ENCODE measurements around the gene ZC3H12C.

The ZC3H12C gene

DNA sequence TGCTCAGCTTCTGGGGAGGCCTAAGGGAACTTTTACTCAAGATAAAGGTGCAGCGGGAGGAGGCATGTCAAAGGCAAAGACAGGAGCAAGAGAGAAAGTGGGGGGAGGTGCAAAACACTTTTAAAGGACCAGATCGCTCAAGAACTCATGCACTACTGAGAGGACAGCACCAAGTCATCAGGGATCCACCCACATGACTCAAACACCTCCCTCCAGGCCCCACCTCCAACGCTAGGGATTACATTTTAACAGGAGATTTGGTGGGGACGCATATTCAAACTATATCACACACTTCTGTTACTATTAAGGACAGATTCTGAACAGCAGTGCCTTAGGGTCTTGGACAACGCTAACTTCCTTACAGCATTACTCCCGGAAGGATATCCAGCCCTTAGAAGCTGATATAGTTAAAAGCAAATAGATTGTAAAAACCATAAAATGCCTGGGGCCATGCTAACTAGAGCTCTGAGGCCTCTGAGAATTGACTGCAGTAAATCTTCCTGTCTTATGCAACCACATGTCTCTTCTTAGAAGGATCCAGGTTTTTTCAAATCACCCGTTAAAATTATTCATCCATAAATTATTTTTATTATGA lies 16.7 kb upstream of the ZC3H12C start:
- DNase-seq (ENCODE audit: low spot score) = no peak

DNA sequence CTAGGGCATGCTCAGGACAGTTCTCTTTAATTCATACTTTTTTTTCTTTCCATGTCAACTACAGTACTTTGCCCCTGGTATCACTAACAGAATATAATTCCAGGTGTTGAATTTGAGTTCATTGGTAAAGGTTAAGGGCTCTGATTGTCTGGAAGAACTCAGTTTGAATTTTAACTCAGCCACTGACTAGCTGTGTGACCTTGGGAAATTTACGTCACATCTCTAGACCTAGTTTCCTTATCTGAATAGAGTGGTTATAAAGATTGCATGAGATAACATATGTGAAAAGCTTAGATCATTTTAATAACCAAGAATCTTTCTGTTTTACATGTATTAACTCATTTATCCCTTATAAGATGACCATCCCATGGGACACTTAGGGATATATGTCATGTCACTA lies 15.8 kb upstream of the ZC3H12C start:
- no peak for DNase-seq (ENCODE audit: low spot score)

DNA sequence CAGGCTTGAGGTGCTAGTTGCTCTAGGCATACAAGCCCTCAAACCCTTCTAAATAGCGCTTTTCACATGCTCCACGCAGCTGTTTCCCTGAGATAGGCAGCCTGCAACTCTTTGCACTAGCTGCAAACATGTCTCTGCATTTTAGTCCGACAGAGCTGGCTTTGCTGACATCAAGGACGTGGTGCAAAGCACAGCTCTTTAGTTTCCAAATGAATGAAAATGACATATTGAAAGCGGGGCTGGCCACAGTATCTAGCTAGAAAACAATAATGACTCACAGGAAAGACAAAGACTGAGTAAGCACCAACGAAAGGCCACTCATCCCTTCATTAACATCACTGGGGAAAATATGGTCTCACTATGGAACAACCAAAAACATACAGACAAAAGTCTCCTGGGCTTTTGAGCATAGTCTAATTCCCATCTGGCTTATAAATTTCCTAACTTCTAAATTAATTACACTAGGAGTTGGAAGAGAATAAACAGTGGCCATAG lies 15.3 kb upstream of the ZC3H12C start:
- DNase-seq (ENCODE audit: low spot score) = no peak

DNA sequence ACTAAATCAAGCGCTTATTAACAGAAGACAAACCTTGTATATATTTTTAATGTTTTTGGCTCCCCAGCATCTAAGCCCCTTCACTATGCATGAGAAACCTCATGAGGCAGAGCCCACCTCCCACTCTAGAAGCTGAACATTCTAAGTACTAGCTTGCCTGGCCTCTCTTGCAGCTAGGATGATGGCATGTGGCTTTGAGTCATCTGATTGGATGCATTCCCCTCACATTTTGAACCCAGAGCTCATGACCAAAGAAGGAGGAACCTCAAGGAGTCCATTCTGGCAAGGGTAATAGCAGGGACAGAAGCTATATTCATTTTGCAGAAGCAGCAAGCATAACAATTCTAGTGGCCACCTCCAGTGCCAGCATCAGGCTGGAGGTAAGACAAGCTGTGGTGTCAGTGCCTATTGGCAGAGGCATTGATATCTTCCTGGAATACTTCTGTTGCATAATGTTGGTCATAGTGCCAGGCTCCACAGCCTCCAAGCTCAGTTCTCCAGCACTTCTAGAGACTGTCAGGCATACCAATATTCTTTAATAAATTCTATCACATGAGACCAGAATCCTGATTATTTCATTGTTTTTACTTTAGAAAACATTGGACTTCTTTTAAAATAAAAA lies 14.2 kb upstream of the ZC3H12C start:
- DNase-seq (ENCODE audit: low spot score) = no peak

DNA sequence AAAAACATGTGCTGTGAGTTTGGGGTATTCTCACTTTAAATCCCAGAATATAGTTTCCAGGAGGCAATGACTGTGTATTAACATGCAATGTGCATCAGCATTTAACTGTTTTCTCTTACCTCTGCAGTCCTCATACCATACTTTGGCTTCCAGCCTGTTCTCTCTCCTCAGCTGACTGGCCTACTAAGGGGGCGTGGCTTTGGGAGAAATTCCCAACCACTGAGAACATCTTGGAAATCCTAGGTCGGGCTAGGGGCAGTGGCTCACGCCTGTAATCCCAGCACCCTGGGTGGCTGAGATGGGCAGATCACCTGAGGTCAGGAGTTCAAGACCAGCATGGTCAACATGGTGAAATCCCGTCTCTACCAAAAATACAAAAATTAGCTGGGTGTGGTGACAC lies 13.5 kb upstream of the ZC3H12C start:
- DNase-seq (ENCODE audit: low spot score) = no peak

DNA sequence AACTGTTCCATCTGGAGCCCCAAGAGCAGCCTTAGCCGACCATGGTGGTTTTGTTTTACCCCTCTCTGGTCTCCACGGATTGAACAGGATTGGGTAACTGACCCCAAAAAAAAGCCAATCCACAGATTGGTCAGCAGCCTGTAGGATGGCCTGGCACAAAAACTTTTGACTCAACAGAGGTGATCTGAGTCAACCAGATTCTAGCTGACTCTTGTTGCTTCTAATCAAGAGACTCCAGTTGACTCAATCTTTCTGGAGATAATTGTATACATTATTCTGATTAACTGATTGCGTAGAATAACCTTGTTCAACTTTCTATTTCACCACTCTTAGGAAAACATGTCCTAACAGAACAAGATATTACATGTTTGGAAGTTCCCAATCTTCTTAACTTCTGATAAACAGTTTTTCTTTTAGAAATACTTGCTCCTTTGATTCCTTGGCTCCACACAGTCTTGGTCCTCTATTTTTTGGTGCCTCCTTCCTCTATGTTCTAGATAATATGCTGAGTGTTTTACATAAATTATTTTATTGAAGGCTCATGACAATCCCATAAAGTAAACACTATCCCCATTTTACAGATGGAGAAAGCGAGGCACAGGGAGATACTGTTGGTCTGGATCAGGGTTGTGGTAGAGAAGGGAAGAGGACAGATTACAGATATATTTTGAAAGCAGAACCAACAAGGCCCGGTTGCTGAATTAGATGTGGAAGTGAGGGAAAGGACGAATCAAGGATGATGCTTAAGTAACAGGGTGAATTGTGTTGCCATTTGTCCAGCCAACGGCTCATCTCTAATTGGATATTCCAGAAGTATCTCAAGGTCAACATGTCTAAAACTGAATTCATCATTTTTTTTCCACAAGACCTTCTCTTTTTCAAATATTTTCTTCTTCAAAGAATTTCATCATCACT lies 11.5 kb upstream of the ZC3H12C start:
- no peak for DNase-seq (ENCODE audit: low spot score)

DNA sequence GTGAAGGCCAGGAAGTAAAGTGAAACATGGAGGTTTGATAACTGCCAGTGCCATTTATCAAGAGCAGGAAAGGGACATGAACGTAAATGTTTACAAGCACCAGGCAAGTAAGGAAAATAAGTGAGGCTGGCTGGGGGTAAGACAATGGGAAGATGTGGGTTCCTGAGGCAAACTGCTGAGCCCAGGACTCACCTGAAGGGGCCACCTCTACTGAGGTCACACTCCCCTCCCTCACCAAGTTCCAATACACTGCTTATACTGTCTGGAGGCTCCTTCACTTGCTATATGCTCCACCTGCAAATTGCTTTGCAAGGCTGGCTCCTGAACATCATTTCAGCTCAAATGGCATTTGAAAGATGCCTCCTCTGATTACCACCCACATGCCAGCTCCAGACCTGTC lies 10.3 kb upstream of the ZC3H12C start:
- DNase-seq (ENCODE audit: low spot score) = no peak

DNA sequence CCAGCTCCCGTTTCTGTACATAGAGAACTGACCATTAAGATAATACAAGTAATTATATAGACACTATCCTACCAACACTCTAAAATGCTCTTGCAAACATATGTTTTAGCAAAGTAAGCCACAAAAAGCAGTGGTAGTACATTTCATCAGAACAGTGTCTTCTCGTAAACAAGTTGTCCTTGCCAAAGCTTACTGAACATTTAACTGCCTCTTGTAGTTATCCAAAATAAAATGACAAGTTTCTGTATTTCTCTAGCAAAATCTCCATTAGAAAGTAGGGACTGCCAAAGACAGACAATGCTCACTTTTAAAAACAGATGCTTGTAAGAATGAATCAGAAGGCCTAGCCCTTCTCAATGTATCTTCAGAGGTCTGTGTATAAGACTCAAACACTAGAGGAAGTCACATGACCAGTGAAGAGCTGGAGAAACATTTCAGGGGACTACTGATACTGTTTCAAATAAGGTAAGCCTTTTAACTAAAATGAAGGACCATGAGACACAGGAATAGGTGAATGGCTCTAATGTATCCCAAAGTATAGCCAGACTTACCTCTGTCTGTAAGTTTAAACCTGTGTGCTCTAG lies 7.8 kb upstream of the ZC3H12C start:
- DNase-seq (ENCODE audit: low spot score) = no peak

DNA sequence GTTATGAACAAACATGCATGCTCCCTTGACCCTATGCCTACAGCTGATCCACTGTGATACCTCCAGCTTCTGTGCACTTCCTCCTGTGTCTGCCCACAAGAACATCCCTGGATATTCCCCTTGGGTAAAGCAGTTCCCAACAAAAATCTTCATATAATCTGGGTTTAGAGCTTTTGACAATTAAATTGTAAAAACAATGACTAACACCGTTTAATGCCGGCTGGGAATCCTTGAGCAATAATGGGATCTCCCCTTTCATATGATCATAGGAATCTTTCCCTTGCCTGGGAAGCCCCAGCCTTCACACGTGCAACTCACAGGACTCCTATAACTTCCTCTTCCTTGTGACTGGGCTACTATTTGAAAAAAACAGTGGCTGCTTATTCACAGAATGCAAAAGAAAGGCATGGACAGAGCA lies 6.3 kb upstream of the ZC3H12C start:
- no peak for DNase-seq (ENCODE audit: low spot score)

DNA sequence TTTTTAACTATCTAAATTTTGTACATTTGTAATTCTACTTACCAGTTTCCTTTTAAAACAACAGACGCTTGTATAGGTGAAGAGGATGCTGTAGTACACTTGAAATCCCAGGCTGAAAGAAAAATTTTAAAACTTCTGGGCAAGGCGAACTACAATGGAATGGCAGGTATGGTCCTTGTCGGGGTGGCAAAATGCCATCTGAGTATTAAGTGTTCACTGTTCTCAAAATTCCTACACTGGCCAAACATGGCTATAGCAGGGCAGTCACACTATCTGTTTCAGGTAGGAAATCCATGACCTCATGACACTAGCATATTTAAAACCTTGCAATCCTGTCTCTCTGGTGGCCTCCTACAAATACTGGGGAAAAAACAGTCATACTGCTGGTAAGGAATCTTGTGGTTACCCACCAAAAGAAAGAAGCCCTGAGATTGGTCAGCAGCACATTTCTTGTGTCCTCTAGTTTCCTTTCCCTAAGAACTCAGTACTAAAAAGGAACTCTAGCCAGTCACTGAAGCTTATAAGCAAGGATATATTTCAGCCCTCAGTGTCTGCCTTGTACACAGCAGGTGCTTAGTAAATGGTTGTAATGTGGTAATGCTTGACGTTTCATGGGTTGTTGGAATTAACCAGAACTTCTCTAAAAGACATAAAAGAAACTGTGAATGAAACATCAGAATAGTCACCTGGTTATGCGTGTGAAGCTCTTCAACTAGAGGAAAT lies 5.2 kb upstream of the ZC3H12C start:
- DNase-seq (ENCODE audit: low spot score) = no peak

DNA sequence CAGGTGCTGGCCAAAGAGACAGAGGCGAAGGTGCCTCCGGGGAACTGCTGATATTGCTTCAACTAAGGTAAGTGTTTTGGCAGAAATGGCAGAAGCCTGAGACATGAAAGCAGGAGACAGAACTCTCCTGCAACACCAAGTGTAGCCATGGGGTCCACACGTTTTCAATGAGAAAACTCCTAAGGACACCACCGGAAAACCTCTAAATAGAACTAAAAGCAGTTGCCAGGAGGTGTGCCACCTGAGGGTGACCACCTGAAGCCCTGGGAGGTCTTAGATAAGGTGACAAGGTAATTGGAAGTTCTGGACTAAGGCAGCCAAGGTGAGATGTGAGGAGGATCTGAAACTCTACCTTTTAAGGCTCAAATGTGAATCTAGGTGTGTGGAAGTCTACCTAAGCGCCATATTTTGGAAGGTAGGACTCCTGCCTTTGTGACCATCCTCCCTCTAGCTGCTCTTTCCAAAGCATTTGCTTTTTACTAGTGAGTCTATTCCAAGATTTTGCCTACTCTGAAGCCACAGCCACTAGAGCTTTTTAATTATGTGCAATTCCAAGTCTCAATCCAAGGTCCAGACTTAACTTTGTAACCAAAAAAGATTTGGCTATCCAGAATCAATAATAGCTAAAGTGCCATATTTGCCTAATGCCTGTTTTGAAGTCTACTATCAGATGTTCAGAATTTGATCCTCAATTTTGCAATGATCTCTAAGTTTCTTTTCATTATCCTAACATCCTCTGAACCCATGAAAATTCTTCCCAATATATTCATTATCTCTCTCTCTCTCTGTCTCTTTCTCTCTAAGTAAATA lies 4.5 kb upstream of the ZC3H12C start:
- no peak for DNase-seq (ENCODE audit: low spot score)

DNA sequence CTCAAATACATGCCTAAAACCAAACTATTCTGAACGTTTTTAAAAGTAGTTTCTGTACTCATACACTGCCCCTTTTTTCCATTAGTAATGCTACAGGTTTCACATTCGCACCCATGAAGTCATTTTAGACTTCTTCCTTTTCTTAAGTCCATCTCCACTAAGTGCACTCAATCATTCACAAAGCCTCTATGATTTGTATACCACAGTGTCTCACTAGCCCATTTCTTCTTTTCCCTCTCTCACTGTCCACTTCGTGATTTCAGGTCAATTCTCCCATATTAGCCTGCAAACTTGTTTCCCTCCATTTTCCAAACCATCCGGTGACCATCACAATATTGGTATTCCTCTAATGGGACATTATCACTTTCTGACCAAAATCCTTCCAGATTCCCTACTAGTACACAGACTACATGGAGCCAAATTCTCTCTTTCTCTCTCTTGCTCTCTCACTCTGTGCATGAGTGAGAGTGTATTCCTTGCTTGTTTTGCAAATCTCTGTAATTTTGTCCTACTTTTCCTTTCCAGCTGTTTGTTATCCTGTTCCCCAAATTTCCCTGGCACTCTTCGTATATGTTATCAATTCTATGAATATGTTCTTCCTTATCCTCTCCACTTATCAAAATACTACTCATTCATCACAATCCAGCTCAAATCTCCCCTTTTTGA lies 3.4 kb upstream of the ZC3H12C start:
- DNase-seq (ENCODE audit: low spot score) = no peak

DNA sequence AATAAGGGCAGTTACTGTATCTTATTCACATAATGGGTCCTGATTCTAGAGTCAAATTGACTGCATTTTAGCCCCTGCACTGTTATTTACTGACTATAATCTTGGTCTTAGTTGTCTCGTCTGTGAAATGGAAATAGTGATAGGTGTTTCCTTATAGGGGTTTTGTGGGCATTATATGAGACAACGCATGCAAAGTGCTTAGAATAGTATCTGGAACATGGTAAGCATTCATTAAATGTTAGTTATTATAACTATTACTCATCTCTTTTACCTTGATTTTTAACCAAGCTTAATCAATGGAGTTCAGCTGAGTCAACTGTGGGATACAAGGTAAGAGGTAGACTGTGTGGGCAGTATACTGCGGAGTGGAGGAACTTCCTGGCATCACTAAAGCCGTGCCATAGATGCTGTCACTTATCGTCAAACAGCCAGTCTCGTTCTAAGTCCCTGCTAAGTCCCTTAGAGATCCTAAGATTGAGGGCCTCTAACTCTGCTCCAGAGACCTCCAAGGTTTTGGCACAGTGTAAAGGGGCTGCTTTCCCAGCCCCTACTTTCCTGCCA lies 2.6 kb upstream of the ZC3H12C start:
- DNase-seq (ENCODE audit: low spot score) = no peak

DNA sequence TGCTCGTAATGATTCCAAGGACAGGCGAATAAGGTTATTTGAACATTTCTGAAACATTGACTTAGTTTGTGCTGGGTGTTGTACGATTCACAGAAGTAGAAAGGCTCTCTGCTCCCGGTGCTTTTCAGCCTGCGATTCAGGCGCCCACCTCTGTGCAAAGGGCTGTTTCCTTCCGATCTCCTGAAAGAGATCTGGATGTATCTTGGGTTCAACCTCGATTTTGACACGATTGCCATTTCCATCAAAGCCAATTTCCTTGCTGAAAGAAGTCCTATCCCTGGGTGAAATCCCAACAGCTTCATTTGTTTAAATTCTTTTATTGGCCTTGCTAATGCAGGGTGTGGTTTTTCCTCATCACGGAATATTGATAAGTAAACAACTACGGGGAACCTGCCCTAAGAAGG lies 1.1 kb upstream of the ZC3H12C start:
- peak; percentile 12 for DNase-seq (ENCODE audit: low spot score)

DNA sequence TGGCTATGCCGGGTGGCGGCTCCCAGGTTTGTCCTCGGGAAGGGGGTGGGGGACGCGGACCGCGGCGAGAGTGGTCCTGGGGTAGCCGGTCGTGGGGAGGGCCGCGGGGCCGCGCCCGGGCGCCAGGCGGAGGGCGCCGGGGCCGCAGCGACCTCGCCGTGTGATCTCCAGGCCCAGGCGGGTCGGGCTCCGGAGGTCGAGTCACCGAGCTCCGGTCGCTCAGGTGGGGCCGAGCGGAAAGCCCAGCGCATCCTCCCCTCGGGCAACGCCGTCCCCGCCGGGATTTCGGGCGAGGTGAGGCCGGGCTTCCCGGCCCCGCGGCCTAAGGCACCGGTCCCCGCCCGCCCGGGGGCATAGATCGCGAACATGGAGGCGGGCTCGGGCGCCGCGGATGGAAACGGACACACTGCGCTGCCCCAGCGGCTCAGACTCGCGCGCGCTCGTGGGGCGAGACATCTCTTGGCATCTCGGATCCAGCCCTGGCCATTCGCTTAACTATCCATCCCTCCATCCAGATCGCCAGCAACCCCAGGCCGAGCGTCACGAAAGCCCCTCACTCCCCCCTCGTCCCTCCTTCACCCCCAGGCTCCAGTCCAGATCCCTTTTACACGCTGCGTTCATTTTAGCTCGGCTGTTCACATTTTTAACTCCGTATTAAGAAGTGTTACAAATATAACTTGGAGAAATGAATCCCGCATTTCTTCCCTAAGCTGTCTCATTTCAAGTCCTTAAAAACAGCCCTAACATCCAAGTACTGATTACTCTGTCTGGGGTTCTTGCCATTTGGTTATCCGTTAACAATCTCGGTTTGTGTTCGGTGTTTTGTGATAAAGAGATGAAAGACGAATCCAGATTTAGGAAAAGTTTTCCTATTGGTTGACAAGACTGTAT lies 460 bp downstream of the ZC3H12C start:
- peak; percentile 41 for DNase-seq (ENCODE audit: low spot score)

DNA sequence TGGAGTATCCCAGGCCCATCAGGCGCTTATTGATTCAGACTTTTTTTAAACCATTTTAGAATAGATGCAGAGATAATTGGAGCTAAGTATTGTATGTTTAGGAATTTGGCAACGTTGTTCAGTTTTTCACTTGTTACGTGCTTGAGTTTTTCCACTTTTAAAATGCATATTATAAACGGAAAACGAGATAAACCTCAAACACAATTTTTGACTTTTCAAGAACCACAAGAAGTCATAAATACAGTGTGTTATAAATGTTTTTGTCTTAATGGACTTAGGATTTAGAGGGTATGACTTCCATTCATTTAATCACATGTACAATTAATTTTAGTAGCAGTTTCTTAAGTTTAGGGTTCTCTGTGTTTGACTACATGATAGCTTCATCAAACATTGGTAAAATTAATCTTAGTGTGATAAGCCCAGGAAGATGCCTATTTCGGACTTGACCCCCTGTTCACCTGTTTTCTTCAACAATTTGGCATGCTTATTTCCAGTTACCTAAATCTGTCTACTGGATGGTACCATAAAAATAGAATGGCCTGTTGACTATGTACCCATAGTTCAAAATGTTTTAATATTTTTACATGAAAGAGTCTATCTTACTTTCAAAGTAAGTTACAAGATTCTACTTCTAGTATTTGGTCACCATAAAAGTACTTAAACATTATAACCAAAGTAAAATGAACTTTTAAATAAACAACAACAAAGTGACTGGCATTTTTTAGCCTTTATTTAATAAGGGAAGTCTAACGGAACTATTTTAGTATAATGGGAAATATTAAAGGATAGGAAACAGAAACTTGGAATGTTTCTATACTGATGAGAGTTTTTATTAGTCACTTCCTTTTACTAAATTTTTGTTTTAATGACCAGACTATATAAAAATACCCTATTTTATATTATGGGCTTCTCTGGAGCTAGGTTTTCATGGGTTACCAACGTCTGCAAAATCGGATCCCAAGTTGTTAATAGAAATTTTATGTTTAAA lies 1.4 kb downstream of the ZC3H12C start:
- DNase-seq (ENCODE audit: low spot score) = no peak

DNA sequence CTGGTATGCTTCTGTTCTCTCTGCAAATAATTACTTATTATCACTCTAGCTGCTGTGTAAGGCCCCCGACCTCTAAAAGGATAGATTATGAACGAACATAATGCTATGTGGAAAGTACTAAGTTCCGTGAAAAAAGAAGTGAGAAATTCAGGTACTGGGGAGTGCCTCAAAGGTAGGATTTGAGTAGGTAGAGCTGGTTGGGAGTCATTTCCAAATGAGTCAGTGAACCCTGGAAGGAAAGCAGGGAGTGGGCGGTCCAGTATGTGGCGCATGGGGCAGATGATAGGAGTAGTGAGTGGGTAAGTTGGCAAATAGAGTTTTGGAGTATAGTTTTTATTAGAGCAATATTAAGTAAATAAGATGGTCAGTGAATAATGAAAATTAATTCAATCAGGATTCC lies 2.4 kb downstream of the ZC3H12C start:
- no peak for DNase-seq (ENCODE audit: low spot score)

DNA sequence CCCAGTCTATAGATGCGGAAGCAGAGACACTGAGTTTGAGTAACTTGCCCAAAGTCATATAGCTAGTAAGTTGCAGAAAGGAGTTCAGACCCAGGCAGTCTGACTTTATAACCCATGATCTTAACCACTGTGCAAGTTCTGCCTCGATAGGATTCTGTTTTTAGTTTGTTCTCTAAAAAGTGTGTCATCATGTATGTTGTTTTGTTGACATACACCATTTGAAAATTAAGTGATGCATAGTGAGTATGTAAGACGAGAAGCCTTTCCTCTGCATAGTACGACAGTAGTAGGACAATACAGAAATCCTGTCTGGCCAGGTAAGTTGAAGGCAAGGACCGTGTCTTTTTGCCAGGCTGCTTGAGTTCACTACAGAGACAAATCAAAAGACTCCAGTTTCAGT lies 3.3 kb downstream of the ZC3H12C start:
- no peak for DNase-seq (ENCODE audit: low spot score)

Measured in SK-N-DZ (cell line).